WTC11 (cell line): ENCODE data around the gene IVL. TPM values are rescaled to one million over a fixed set of nuclear protein-coding genes. Genes with fewer than 3 reads are reported as not detected.

Source experiments
- ATAC-seq: fragments of 200-7000 bp; cut with Tn5 transposase; 2 replicates; pipeline ENCODE4 v1.10.0; 2021; ENCODE audit warnings: mild to moderate bottlenecking, moderate library complexity
- CTCF ChIA-PET: fragments of 300-600 bp; sonication (Branson Sonifier 250); formaldehyde crosslinking; loops from one replicate; lab custom pipeline; 2021; ENCODE audit warnings: antibody characterized with exemption; lab: Charles Lee
- POLR2A ChIA-PET: fragments of 350-600 bp; sonication (Branson Sonifier 250); formaldehyde crosslinking; loops from one replicate; lab custom pipeline; 2021; ENCODE audit warnings: antibody characterized with exemption; lab: Charles Lee
- DNase-seq: peaks from one replicate; pipeline ENCODE4 v3.0.0; 2021; ENCODE audit warnings: low spot score
- H3K27ac Mint-ChIP-seq: 2 replicates; pipeline ENCODE4 v1.8.0; 2021; ENCODE audit warnings: mixed read lengths
- H3K27me3 Mint-ChIP-seq: 2 replicates; pipeline ENCODE4 v1.8.0; 2021; ENCODE audit warnings: low read depth, mild to moderate bottlenecking, moderate library complexity, mixed read lengths
- H3K36me3 Mint-ChIP-seq: 2 replicates; pipeline ENCODE4 v1.8.0; 2021; ENCODE audit warnings: mixed read lengths
- H3K4me1 Mint-ChIP-seq: 2 replicates; pipeline ENCODE4 v1.8.0; 2022; ENCODE audit warnings: mixed read lengths
- H3K4me3 Mint-ChIP-seq: 2 replicates; pipeline ENCODE4 v1.8.0; 2021; ENCODE audit warnings: mild to moderate bottlenecking, moderate library complexity, mixed read lengths
- H3K9me3 Mint-ChIP-seq: 2 replicates; pipeline ENCODE4 v1.8.0; 2021; ENCODE audit warnings: mixed read lengths
- AFF4 ChIP-seq: sonication (generic); formaldehyde crosslinking; IDR thresholded peaks from 2 replicates; pipeline ENCODE4 v1.8.1; 2023; ENCODE audit warnings: mild to moderate bottlenecking, missing genetic modification reagents, borderline replicate concordance
- ATF2 ChIP-seq: sonication (generic); formaldehyde crosslinking; IDR thresholded peaks from 2 replicates; pipeline ENCODE4 v1.8.1; 2022; ENCODE audit warnings: low read depth, missing genetic modification reagents, borderline replicate concordance
- CREB1 ChIP-seq: sonication (generic); formaldehyde crosslinking; IDR thresholded peaks from 2 replicates; pipeline ENCODE4 v1.8.0; 2023; ENCODE audit warnings: mild to moderate bottlenecking, missing genetic modification reagents
- CREM ChIP-seq: sonication (generic); formaldehyde crosslinking; IDR thresholded peaks from 2 replicates; pipeline ENCODE4 v1.8.1; 2022; ENCODE audit warnings: mild to moderate bottlenecking, missing genetic modification reagents, moderate library complexity
- FOXK1 ChIP-seq: sonication (generic); formaldehyde crosslinking; IDR thresholded peaks from 2 replicates; pipeline ENCODE4 v1.8.0; 2022; ENCODE audit warnings: mild to moderate bottlenecking, moderate library complexity, missing genetic modification reagents
- IRF1 ChIP-seq: sonication (generic); formaldehyde crosslinking; IDR thresholded peaks from 2 replicates; pipeline ENCODE4 v1.8.0; 2023; ENCODE audit warnings: missing genetic modification reagents
- JAZF1 ChIP-seq: fragments of 250-450 bp; sonication (Bioruptor Pico); IDR thresholded peaks from 2 replicates; pipeline ENCODE4 v1.9.0; 2021; ENCODE audit warnings: moderate library complexity, mild to moderate bottlenecking, inconsistent platforms
- KAT7 ChIP-seq: sonication (generic); formaldehyde crosslinking; IDR thresholded peaks from 2 replicates; pipeline ENCODE4 v1.8.1; 2023; ENCODE audit warnings: missing genetic modification reagents, mild to moderate bottlenecking, borderline replicate concordance
- NFATC4 ChIP-seq: fragments of 250-450 bp; sonication (Bioruptor Pico); IDR thresholded peaks from 2 replicates; pipeline ENCODE4 v1.9.0; 2021; ENCODE audit warnings: mild to moderate bottlenecking
- NFYB ChIP-seq: sonication (generic); formaldehyde crosslinking; conservative IDR thresholded peaks from 2 replicates; pipeline ENCODE4 v1.8.0; 2022; ENCODE audit warnings: low read depth, missing genetic modification reagents
- NR2C2 ChIP-seq: sonication (generic); formaldehyde crosslinking; IDR thresholded peaks from 2 replicates; pipeline ENCODE4 v1.8.0; 2022; ENCODE audit warnings: mild to moderate bottlenecking, missing genetic modification reagents
- SOX15 ChIP-seq: fragments of 250-450 bp; sonication (Bioruptor Pico); IDR thresholded peaks from 2 replicates; pipeline ENCODE4 v1.9.0; 2021; ENCODE audit warnings: mild to moderate bottlenecking
- SP1 ChIP-seq: sonication (generic); formaldehyde crosslinking; conservative IDR thresholded peaks from 2 replicates; pipeline ENCODE4 v1.8.1; 2022; ENCODE audit warnings: missing genetic modification reagents
- TEAD1 ChIP-seq: sonication (generic); formaldehyde crosslinking; IDR thresholded peaks from 2 replicates; pipeline ENCODE4 v1.8.0; 2022; ENCODE audit warnings: mild to moderate bottlenecking, missing genetic modification reagents
- TEAD4 ChIP-seq: sonication (generic); formaldehyde crosslinking; IDR thresholded peaks from 2 replicates; pipeline ENCODE4 v1.8.0; 2022; ENCODE audit warnings: mild to moderate bottlenecking, missing genetic modification reagents
- TP53 ChIP-seq: sonication (generic); formaldehyde crosslinking; IDR thresholded peaks from 2 replicates; pipeline ENCODE4 v1.8.1; 2023; ENCODE audit warnings: mild to moderate bottlenecking, missing genetic modification reagents
- ZNF219 ChIP-seq: sonication (generic); formaldehyde crosslinking; IDR thresholded peaks from 2 replicates; pipeline ENCODE4 v1.8.0; 2023; ENCODE audit warnings: missing genetic modification reagents, mild to moderate bottlenecking, borderline replicate concordance
- ZNF281 ChIP-seq: sonication (generic); formaldehyde crosslinking; IDR thresholded peaks from 2 replicates; pipeline ENCODE4 v1.8.0; 2023; ENCODE audit warnings: mild to moderate bottlenecking, missing genetic modification reagents
- ZNF396 ChIP-seq: fragments of 250-450 bp; sonication (Bioruptor Pico); IDR thresholded peaks from 2 replicates; pipeline ENCODE4 v1.8.0; 2021; ENCODE audit warnings: mild to moderate bottlenecking, moderate library complexity, borderline replicate concordance
- ZSCAN18 ChIP-seq: fragments of 250-450 bp; sonication (Bioruptor Pico); IDR thresholded peaks from 2 replicates; pipeline ENCODE4 v2.1.2; 2022; ENCODE audit warnings: mild to moderate bottlenecking, moderate library complexity
- total RNA-seq: library from RNA; stranded (reverse); gene quantifications from 3 replicates; pipeline ENCODE4 v1.2.3, GENCODE V29; 2021

IVL gene
- total RNA-seq, 1 experiment from 2014 or later, result not detected

GRCh38 chr1:152957561-152957960 lies 49.2 kb downstream of the IVL start:
- Mint-ChIP-seq H3K27me3 (no peaks in the 10 kb centered on the region; the same call in 1 of the 2 replicates), H3K9me3 (peaks cover 11% of the 10 kb centered on the region), H3K4me1 (no peaks in the 10 kb centered on the region; the same call in 1 of the 2 replicates), H3K4me3 (no peak overlapping the region), H3K27ac (no peak overlapping the region), H3K36me3 (no peaks in the 10 kb centered on the region)
- DNase-seq, result no peak
- no peak for ATAC-seq
- TF ChIP-seq IRF1 (CRISPR knock-in tag) (no peak), KAT7 (CRISPR knock-in tag) (no peak), ZNF396 (CRISPR knock-in tag) (no peak), NFATC4 (CRISPR knock-in tag) (no peak)
- CTCF ChIA-PET, result no interaction called here
- POLR2A ChIA-PET, result no interaction called here

GRCh38 chr1:152959273-152959672 lies 50.9 kb downstream of the IVL start:
- DNase-seq (no peak), ATAC-seq (no peak)
- ChIA-PET CTCF (interaction anchor here (1.2 to 10.9 kb wide), 3 partner anchors 33 to 232 kb away, joined by 3 to 123 read pairs (median 3); no protein-coding TSS in a partner anchor), POLR2A (no interaction called here)
- H3K9me3 Mint-ChIP-seq, result peaks cover 11% of the 10 kb centered on the region
- no peak for TF ChIP-seq NFYB (CRISPR knock-in tag)
- no peaks in the 10 kb centered on the region for H3K36me3 Mint-ChIP-seq
- H3K27ac Mint-ChIP-seq, result no peak overlapping the region
- no peaks in the 10 kb centered on the region for H3K27me3 Mint-ChIP-seq
- no peak overlapping the region for H3K4me3 Mint-ChIP-seq
- H3K4me1 Mint-ChIP-seq, result no peaks in the 10 kb centered on the region; the same call in 1 of the 2 replicates

GRCh38 chr1:152959801-152960451 lies 51.6 kb downstream of the IVL start:
- DNase-seq (no peak), ATAC-seq (no peak)
- Mint-ChIP-seq H3K36me3 (no peaks in the 10 kb centered on the region), H3K4me1 (no peaks in the 10 kb centered on the region; the same call in 1 of the 2 replicates), H3K9me3 (peaks cover 11% of the 10 kb centered on the region), H3K4me3 (no peak overlapping the region), H3K27me3 (no peaks in the 10 kb centered on the region), H3K27ac (no peak overlapping the region)
- ChIA-PET CTCF (interaction anchor here (1.2 to 10.9 kb wide), 9 partner anchors 33 to 333 kb away, joined by 3 to 123 read pairs (median 4); partner anchors contain the start of gene SPRR2A), POLR2A (interaction anchor here (0.5 kb wide), 1 partner anchor 192 kb away, joined by 3 read pairs; no protein-coding TSS in a partner anchor)
- TF ChIP-seq ZNF281 (CRISPR knock-in tag) (no peak), ZNF219 (CRISPR knock-in tag) (no peak), ATF2 (no peak), SP1 (no peak), CREB1 (CRISPR knock-in tag) (no peak), TP53 (CRISPR knock-in tag) (no peak), JAZF1 (CRISPR knock-in tag) (no peak), CREM (no peak), FOXK1 (no peak), ZSCAN18 (CRISPR knock-in tag) (no peak), NR2C2 (CRISPR knock-in tag) (no peak), TEAD1 (no peak), AFF4 (no peak), SOX15 (CRISPR knock-in tag) (no peak), TEAD4 (CRISPR knock-in tag) (no peak)
